OCI-LY3 (cell line): ENCODE measurements around the gene BABAM2.

Experiments used
- CTCF ChIP-seq: fragments of 200-600, 300-600 bp; sonication (generic); IDR thresholded peaks from 2 replicates; pipeline ENCODE4 v1.5.1; 2014; ENCODE audit warnings: antibody characterized with exemption, low read length, low read depth
- EZH2phosphoT487 ChIP-seq: fragments of 200-600 bp; shearing (Covaris generic); IDR thresholded peaks from 2 replicates; pipeline ENCODE4 v1.6.1; 2018; ENCODE audit warnings: antibody characterized with exemption, mixed run types, low read depth

GRCh38 chr2:28063492-28063962 lies 173.0 kb downstream of the BABAM2 start:
- TF ChIP-seq CTCF: no peak
- no peak for TF ChIP-seq EZH2phosphoT487
